Renal cortical epithelial cell (primary cell): ENCODE data around the gene NUAK2. TPM values are rescaled to one million over a fixed set of nuclear protein-coding genes. Genes with fewer than 3 reads are reported as not detected.

Experiments used
- DNase-seq: peaks from one replicate; pipeline ENCODE4 v3.0.0-alpha.2; 2011; ENCODE audit warnings: low read depth
- total RNA-seq: library from RNA; depleted of rRNA; stranded (reverse); fragments of >200 nt; gene quantifications from 2 replicates; pipeline ENCODE4 v1.2.3, GENCODE V29; 2014

NUAK2 gene
- total RNA-seq, 1 donor from 2014 or later: 59.6 TPM

DNA sequence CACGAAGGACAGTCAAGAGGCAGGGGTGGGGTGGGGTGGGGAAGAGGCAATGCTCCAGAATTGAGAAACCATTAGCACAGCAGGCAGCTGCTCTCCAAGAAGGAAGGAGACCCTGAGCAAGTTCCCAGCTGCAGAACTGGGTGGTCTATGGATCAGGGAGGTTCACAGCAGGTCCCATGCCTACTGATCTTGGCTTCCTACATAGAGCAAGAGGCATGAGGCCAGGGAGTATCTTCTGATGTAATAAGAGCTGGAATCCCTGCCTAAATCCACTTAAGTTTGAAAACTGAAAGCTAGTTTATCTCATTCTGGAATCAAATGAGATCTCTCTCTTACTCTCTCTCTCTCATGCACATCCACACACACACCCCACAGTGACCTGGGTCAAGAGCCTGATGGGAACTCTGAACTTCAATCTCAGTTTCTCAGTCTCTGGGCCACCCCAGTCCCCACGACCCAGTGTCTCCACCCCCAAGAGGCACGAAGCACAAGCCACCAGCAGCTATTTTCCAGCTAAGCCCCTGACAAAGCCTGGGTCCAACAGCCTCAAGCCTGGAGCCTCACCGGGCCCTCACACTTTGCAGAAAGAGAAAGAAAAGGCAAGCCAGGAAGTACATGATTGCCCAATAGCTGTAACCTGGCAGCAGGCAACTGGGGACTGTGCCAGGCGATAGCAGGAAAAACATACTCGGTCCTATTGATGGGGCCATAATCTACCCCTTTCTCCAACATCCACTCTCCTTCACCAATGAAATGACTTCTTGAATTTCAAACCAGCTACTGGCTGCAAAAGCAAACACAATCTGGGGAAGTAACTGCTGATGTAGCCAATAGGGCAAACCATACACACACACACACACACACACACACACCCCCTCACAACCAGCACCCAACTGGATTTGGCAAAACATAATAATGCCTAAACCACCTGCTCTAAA lies 2.2 kb downstream of the NUAK2 start:
- DNase-seq: peak; percentile 88

DNA sequence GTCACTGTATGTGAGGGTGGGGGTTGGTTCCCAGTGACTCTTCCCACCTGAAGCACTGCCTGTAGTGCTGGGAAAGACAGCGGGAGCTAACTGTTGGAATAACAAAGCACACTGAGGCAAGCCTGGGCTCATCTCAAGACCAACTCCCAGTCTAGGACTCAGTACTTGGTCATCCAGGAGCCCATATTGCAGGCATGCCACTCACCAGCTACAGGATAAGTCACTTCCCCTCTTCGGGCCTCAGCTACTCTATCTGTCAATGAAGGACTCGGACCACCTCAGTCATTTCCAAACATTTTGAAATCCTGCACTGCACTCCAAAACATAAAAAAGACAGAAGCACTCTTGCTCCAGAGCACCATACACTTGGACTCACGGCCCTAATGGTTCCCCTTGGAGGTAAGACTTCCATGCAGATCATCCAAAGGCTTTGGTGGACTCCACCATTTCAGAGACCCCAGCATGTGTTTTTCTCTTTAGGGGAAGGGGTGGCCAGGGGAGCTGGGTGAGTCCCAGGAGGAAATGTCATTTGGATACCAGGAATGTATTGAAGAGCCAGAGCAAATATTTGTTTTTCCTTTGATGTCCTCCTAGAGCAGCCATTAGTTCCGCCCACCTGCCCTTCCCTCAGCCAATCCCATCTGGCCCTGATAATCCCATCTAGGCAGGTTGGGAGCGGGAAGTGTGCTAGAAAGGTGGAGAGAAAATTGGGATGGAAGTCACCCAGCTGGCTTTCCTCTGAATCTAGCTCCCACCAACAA lies 3.1 kb downstream of the NUAK2 start:
- DNase-seq: no peak

GRCh38 chr1:205317311-205317917 lies 4.1 kb downstream of the NUAK2 start:
- DNase-seq: peak; percentile 85

- no peak for DNase-seq
Observed at GRCh38 chr1:205316161-205316566, 5.4 kb downstream of the NUAK2 start.

DNA sequence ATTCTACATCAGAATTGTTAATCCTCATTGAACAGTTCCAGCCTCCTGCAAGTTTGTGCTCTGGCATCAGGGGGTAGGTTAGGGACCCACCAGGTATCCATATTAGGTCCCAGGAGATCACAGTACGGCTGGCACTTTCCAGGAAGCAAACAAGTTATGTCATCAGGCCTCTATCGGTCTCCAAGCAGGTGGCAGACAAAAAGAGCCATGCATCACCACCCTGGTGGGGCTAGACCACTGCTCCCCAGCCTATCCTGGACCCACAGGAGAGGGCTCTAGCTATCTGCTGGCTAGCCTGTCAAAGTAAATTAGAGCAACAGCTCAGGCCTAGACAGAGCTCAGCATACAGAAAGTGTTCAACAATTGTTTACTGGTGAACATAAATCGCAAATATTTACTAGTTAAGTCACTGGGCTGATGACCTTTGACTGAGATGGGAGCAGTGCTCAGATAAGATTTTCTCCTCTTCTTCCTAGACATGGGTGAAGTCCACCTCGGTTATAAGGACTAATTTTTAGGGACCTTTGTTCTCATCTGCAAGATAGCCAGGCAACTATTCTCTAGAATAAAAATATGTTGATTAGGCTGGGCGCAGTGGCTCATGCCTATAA lies 6.4 kb downstream of the NUAK2 start:
- DNase-seq: no peak

- DNase-seq: no peak
Observed at GRCh38 chr1:205313563-205314308, 7.8 kb downstream of the NUAK2 start.

DNA sequence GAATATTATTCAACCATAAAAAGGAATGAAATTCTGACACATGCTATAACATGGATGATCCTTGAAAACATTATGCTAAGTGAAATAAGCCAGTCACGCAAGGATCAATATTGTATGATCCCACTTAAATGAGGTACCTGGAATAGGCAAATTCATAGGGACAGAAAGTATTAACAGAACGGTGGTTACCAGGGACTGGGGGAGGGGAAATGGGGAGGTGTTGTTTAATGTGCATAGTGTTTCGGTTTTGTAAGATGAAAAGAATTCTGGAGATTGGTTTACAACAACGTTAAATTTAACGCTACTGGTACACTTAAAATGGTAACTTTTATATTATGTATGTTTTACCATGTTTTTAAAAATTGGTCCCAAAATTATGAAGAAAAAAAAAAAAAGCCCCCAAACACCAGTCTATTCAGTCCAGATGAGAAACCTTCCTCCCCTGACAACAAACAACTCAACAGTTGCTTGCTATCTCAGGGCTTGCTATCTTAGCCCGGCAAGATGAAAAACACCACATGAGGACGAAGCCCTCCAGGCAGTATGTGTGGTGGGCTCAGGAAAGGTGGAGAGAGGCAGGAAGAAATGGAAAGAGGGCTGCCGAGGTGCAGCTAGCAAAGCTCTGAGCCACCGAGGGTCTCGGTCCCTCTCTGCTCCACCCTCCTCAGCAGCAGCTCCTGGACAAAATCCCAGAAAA lies 8.5 kb downstream of the NUAK2 start:
- no peak for DNase-seq

DNA sequence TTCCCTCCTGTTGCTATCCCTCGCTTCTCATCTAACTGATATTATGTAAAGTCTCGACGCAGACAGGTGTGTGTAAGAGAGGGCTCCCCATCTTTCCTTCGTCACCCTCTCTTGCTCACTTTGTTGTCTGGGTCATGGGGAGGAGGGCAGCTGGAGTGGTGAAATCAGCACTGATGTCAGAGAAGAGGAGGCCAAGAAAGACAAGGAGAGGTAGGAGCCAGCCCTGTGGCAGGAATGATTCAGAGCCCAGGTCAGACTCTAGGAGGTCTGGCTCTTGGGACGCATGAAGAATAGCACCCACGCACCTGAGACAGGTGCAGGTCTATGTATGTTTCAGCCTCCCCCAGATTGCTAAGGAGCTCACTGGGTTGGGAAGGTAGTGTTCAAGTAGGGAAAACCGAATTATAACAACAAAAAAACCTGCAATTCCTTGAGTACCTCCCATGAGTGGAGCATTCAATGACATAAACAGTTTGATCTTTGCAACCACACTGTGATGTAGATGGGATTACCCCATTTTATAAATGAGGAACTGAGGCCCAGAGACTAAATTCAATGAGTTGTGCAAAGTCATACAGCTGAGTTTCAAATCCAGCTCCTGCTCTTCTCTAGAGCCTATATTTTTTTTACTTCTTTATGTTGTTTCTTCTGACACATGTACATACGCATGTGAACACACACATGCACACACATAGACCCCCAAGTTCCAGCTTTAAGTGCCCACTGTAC lies 10.4 kb downstream of the NUAK2 start:
- no peak for DNase-seq

GRCh38 chr1:205309741-205310140 lies 11.8 kb downstream of the NUAK2 start:
- no peak for DNase-seq

GRCh38 chr1:205306929-205307566 lies 14.5 kb downstream of the NUAK2 start:
- no peak for DNase-seq

- no peak for DNase-seq
Observed at GRCh38 chr1:205304695-205305070, 16.9 kb downstream of the NUAK2 start.

DNA sequence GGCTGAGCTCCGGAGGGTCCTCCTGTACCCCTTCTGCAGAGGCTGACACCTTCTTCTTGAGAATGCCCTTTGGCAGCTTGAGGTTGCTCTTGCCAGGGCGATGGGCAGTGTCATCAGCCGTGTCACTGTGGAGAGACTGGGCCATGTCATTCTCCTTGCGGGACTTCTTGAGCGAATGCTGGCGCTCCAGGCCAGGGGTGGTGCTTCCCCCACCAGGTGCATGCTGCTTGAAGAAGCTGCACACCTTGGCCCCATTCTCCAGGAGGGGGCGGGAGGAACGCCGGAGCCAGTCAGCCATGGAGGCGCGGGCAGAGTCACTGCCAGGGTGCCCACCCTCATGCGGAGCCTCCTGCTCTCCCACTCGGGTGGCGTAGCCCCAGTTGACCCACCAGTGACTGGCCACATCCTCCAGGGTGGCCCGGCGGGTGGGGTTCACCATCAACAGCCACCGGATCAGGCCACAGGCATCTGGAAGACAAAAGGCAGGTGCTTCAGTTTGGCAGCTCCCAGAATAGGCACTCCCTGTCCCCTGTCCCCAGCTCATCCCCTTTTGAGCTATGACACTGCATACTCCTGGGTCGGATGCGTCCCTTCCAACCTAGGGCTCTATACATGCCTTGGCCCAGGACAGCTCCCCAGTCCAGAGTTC lies 17.4 kb downstream of the NUAK2 start:
- no peak for DNase-seq

GRCh38 chr1:205303247-205303888 lies 18.2 kb downstream of the NUAK2 start:
- no peak for DNase-seq

DNA sequence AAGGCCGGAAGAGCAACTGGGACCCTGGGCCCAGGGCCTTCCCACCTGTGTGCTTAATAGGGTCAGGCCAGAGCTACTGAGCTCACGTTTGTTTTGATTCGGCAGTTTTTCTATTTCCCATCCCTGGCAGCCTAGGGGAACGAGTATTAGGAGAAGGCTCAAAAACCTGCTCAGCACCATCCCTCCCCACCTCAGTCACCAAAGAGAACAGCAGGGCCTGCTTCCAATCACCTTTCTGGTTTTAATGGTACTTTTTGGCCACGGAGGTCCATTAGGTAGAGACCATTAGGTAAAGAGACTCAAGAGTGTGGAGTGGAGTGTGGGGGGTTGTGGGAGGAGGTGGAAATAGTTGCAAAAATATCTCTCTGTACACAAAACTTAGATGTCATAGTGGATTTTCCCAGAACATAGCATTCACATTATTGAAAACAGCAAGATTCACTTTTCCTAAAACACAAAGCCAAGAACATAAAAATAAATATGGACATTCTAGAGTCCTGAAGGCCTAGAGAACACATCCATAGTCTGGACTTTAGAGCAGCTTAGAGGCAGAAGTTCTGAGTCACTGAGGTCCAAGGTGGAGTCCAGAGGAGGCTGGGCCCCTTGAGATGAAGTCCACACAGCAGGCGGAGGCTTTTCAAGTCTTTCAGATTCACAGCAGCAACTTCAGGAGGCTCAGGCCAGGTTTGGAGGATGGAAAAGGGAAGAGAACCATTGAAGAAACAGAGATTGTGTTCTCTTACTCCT lies 19.5 kb downstream of the NUAK2 start:
- no peak for DNase-seq

- peak; percentile 97 for DNase-seq
Observed at GRCh38 chr1:205301205-205301821, 20.2 kb downstream of the NUAK2 start.

DNA sequence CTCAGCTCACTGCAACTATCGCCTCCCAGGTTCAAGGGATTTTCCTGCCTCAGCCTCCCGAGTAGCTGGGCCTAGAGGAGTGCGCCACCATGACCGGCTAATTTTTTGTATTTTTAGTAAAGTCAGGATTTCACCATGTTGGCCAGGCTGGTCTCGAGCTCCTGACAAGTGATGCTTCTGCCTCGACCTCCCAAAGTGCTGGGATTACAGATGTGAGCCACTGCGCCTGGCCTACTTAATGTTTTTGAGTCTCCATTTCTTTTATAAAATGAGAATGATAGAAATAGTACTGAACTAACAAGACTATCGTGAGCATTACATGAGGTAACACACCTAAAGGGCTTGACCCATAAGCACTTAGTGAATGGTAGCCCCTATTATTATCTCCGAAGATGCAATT lies 21.4 kb downstream of the NUAK2 start:
- no peak for DNase-seq
